ENCODE measurements around the gene CCNDBP1.
"Not testable (repeated sequence)": the region's sequence is repeated elsewhere in the genome, so short reads cannot be mapped to it uniquely, and the experiment has no call there.

CCNDBP1 gene

GRCh38 chr15:43215961-43216360 lies 30.8 kb downstream of the CCNDBP1 start:
- no peak for DNase-seq

- peak; percentile 40 to 71 (median 61) for DNase-seq
Observed at GRCh38 chr15:43218908-43219706, 33.9 kb downstream of the CCNDBP1 start.

GRCh38 chr15:43219929-43220928 lies 35.0 kb downstream of the CCNDBP1 start:
- DNase-seq, result no peak

- DNase-seq, result no peak
Observed at GRCh38 chr15:43220991-43221403, 35.8 kb downstream of the CCNDBP1 start, which contains the start of gene EPB42. EPB42 (minus strand) TSS chr15:43221018; CDS start chr15:43220825, 193 bp downstream.

- DNase-seq, result no peak
Observed at GRCh38 chr15:43221422-43221821, 36.2 kb downstream of the CCNDBP1 start.

- peak; percentile 78 to 92 (median 82) for DNase-seq
Observed at GRCh38 chr15:43225201-43225949, 40.2 kb downstream of the CCNDBP1 start.

GRCh38 chr15:43225950-43226255 lies 40.7 kb downstream of the CCNDBP1 start:
- not testable (repeated sequence) for DNase-seq

- DNase-seq, result no peak
Observed at GRCh38 chr15:43226436-43227305, 41.5 kb downstream of the CCNDBP1 start.

- DNase-seq, result no peak
Observed at GRCh38 chr15:43229977-43230376, 44.8 kb downstream of the CCNDBP1 start.

GRCh38 chr15:43230640-43231115 lies 45.5 kb downstream of the CCNDBP1 start:
- peak; percentile 4 to 17 (median 15) for DNase-seq

GRCh38 chr15:43232289-43232874 lies 47.2 kb downstream of the CCNDBP1 start:
- no peak for DNase-seq

GRCh38 chr15:43235536-43235935 lies 50.3 kb downstream of the CCNDBP1 start:
- DNase-seq, result no peak

- DNase-seq, result no peak
Observed at GRCh38 chr15:43237842-43238470, 52.8 kb downstream of the CCNDBP1 start.

- DNase-seq, result peak; percentile 54 to 77 (median 60)
Observed at GRCh38 chr15:43238671-43239131, 53.5 kb downstream of the CCNDBP1 start.

GRCh38 chr15:43239732-43240491 lies 54.7 kb downstream of the CCNDBP1 start:
- DNase-seq, result peak; percentile 45 to 70 (median 52)

- DNase-seq, result no peak
Observed at GRCh38 chr15:43241100-43241499, 55.9 kb downstream of the CCNDBP1 start.

GRCh38 chr15:43242616-43243015 lies 57.4 kb downstream of the CCNDBP1 start:
- DNase-seq, result no peak

- DNase-seq, result no peak
Observed at GRCh38 chr15:43243020-43243645, 57.9 kb downstream of the CCNDBP1 start.

- no peak for DNase-seq
Observed at GRCh38 chr15:43244092-43244491, 58.9 kb downstream of the CCNDBP1 start.
